ENCODE data around the gene ZNF614.
"Not testable (repeated sequence)": the region's sequence is repeated elsewhere in the genome, so short reads cannot be mapped to it uniquely, and the experiment has no call there.

The ZNF614 gene

DNA sequence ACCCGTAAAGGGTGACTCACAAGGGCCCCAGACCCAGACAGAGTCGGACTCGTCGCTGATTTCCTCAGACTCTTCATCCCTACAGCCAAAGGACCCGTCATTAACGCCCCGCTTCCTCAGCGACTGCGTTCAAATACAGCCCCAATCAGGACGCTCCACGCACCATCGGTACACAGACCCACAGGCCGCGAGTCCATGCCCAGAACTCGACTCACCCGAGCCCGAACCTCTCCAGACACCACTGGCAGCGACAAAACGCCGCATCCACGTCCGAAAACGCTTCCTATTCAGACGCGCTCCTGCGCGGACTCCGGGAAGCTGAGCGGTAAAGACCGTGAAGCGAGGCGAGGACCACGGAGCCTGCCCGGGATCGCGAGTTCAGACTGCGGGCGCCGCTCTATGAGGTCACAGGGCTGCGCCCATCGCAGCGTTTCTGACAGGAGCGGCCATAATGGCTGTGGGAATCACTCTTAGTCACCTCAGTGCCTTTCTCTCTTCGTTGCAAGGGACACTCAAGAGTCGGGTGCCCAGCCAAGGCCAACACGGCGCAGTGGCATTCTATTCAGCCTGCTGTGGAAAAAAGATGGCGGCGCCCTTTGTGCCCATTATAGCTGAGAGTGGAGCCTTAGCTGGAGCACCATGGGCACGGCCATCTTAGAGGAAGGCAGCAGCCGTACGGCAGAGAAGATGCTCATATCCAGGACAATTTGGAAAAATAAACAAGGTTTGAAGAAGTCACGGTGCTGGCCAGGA lies at the start of gene ZNF614:
Gene ZNF614 (minus strand): TSS at position 353 of the 753 bp plus-strand sequence. CDS start 2,634 bp downstream, outside the sequence.
- peak; percentile 87 for DNase-seq

- DNase-seq: no peak
Observed at GRCh38 chr19:52070496-52070895, 42.3 kb upstream of the ZNF614 start.

- no peak for DNase-seq
Observed at GRCh38 chr19:52069653-52070052, 41.5 kb upstream of the ZNF614 start.

GRCh38 chr19:52066258-52066863 lies 38.2 kb upstream of the ZNF614 start:
- DNase-seq: no peak

GRCh38 chr19:52065399-52065798 lies 37.2 kb upstream of the ZNF614 start:
- DNase-seq: no peak

GRCh38 chr19:52056480-52056879 lies 28.3 kb upstream of the ZNF614 start:
- not testable (repeated sequence) for DNase-seq

DNA sequence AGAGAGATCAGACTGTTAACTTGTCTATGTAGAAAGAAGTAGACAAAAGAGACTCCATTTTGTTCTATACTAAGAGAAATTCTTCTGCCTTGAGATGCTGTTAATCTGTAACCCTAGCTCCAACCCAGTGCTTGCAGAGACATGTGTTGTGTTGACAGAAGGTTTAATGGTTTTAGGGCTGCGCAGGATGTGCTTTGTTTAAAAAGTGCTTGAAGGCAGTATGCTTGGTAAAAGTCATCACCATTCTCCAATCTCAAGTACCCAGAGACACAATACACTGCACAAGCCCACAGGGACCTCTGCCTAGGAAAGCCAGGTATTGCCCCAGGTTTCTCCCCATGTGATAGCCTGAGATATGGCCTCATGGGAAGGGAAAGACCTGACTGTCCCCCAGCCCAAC lies 23.6 kb upstream of the ZNF614 start:
- DNase-seq: not testable (repeated sequence)

GRCh38 chr19:52048555-52049501 lies 20.6 kb upstream of the ZNF614 start, which contains the start of gene ZNF432:
Gene ZNF432 (minus strand): TSS chr19:52048838. CDS start chr19:52046868, 1,970 bp downstream.
- DNase-seq: peak; percentile 88

DNA sequence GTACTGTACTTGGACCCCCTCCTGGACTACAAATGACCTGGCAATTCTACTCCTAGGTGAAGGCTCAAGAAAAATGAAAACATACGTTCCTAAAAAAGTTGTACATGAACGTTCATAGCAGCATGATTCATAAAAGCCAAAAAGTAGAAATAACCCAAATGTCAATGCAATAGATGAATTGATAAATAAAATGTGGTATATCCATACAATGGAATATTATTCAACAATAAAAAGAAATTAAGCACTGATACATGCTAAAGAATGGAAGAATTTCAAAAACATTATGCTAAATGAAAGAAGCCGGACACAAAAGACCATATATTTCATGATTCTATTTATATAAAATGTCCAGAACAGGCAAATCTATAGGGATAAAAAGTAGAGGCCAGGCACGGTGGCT lies 11.0 kb upstream of the ZNF614 start:
- DNase-seq: no peak

GRCh38 chr19:52034051-52034728 lies 6.0 kb upstream of the ZNF614 start:
- no peak for DNase-seq

DNA sequence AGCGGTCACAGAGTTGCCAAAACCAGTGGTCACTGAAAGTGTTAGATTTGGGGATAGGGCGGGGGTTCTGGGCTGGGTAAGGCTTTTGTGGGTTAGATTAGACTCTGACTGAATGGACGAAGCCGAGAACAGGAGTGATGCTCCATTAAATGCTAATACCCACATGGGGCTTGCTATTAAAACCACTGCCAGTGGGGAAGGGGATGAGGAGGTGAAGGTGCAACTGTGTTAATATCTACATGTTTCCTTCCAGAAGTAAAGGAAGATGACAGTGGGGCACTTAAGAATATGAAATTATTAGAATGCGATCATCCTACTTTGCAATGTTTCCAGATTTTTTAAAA lies 573 bp upstream of the ZNF614 start:
- no peak for DNase-seq

GRCh38 chr19:52026255-52026990 lies 1.8 kb downstream of the ZNF614 start:
- not testable (repeated sequence) for DNase-seq

- DNase-seq: not testable (repeated sequence)
Observed at GRCh38 chr19:52024478-52024877, 3.7 kb downstream of the ZNF614 start.

- DNase-seq: no peak
Observed at GRCh38 chr19:52022193-52022592, 6.0 kb downstream of the ZNF614 start.

- DNase-seq: no peak
Observed at GRCh38 chr19:52020506-52020905, 7.7 kb downstream of the ZNF614 start.

- DNase-seq: no peak
Observed at GRCh38 chr19:52010674-52011073, 17.5 kb downstream of the ZNF614 start.

DNA sequence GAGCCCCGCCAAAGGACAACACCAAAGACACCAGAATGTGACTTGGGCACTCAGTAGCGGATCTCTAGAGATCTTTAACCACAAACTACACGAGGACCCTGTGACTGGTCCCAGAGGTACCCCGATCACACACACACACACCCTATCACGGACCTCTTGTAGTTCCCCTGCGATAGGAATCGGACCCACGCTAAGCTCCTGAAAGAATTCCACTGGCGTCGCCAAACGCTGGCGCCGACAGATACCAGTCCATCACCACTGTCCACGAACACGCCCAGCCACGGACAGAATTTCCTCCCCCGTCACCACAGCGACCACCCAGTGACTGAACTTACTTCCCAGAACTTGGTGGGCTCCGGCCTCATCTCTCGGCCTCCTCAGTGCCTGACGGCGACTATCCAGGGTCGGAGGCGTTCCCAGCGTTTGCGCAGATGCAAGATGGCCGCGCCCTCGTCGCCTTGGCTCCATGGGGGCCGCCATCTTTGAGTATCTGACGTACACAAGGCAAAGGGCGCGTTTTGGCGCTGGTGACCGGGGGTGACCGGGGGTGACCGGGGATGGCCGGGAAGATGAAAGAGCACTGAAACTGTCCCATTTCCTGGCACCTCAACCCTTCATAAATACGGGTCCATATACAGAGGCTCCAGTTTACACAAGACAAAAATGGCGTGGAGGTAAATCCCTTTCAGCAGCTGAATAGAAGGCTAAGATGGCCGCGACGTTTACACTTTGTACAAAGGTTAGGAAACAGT lies 20.2 kb downstream of the ZNF614 start, which contains the start of gene ZNF615:
Gene ZNF615 (minus strand): TSS at position 406 of the 752 bp plus-strand sequence. CDS start 4,500 bp downstream, outside the sequence.
- peak; percentile 89 for DNase-seq

GRCh38 chr19:52007451-52007805 lies 20.8 kb downstream of the ZNF614 start:
- no peak for DNase-seq

GRCh38 chr19:51994048-51994644 lies 34.0 kb downstream of the ZNF614 start:
- no peak for DNase-seq

DNA sequence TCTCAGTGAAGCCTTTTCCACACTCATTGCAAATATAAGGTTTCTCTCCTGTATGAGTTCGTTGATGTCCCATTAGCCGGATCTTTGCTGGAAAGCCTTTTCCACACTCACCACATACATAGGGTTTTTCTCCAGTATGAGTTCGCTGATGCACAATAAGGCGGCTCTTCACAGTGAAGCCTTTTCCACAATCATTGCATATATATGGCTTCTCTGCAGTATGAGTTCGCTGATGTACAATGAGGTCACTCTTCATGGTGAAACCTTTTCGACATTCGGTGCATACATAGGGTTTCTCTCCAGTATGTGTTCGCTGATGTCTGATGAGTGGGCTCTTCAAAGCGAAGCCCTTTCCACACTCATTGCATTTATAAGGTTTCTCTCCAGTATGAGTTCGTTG lies 34.8 kb downstream of the ZNF614 start:
- no peak for DNase-seq
